Activated T-cell treated with anti-CD3 and anti-CD28 coated beads, Interleukin-2, amount 50 U/mL, for 72 hours (primary cell): ENCODE data around the gene PSORS1C2. TPM values are rescaled to one million over a fixed set of nuclear protein-coding genes. Genes with fewer than 3 reads are reported as not detected.
A peak's percentile ranks its signal among the peaks of the same experiment; 100 is the strongest.

Experiments used
- ATAC-seq, 2 donors: fragments of 150-1000 bp; cut with Tn5 transposase; replicated peaks in 1 of 2; 2 replicates each; pipeline ENCODE4 v1.10.0; 2021; ENCODE audit warnings: moderate library complexity in 2 of 2, mild to moderate bottlenecking in 1 of 2
- DNase-seq, 2 donors: peaks; one replicate each; pipeline ENCODE4 v3.0.0; 2021 to 2022; ENCODE audit warnings: mixed read lengths in 1 of 2
- H3K27ac Mint-ChIP-seq: one replicate; pipeline ENCODE4 v1.8.0; 2022; ENCODE audit warnings: mild to moderate bottlenecking, moderate library complexity, mixed read lengths
- H3K27me3 Mint-ChIP-seq: one replicate; pipeline ENCODE4 v1.8.0; 2022; ENCODE audit warnings: low read depth, mixed read lengths
- H3K36me3 Mint-ChIP-seq, 2 donors: one replicate each; pipeline ENCODE4 v1.8.0; 2022; ENCODE audit warnings: mixed read lengths in 2 of 2, mild to moderate bottlenecking in 1 of 2; ENCODE audit not compliant: insufficient read depth in 2 of 2
- H3K4me1 Mint-ChIP-seq: one replicate; pipeline ENCODE4 v1.8.0; 2022; ENCODE audit warnings: low read depth, mixed read lengths
- H3K4me3 Mint-ChIP-seq, 2 donors: one replicate each; pipeline ENCODE4 v1.8.0; 2022; ENCODE audit warnings: mild to moderate bottlenecking in 2 of 2, mixed read lengths in 2 of 2, moderate library complexity in 2 of 2
- H3K9me3 Mint-ChIP-seq, 2 donors: one replicate each; pipeline ENCODE4 v1.8.0; 2022; ENCODE audit warnings: mixed read lengths in 2 of 2
- total RNA-seq, 2 donors: library from RNA; stranded (reverse); gene quantifications; one replicate each; pipeline ENCODE4 v1.2.3, GENCODE V29; 2022

PSORS1C2 gene
- total RNA-seq, 2 donors from 2014 or later: not detected

DNA sequence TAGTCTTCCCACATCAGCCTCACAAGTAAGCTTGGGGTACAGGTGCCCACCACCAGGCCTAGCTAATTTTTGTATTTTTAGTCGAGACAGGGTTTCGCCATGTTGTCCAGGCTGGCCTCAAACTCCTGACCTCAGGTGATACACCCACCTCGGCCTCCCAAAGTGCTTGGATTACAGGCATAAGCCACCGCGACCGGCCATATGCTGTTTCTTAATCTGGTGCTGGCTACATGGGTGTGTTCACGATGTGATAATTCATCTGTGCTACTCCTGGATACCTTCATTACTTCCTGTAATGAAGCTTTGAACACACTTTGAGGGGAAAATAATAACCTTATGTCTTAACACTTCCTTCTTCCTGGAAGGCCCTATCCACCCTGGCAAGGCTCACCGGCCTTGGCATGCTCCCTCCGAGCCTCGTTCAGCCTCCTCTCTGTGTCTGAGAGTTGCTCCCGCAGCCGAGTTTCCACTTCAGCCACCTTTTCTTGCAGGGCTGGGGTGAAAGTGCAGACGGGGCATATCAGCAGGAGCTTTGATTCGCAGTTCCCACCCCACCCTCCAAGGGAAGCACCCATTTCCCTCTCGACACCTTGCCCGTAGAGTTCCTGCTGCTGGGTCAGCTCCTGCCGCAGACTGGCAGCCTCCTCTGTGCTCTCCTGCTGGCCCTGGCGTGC, 5.6 kb upstream of the PSORS1C2 start:
- H3K9me3 Mint-ChIP-seq: no peaks in the 10 kb centered on the region
- peaks cover 1 to 2% of the 10 kb centered on the region in 2 donors for H3K36me3 Mint-ChIP-seq
- H3K4me3 Mint-ChIP-seq: no peak overlapping the region
- H3K27me3 Mint-ChIP-seq: no peaks in the 10 kb centered on the region
- H3K27ac Mint-ChIP-seq: no peak overlapping the region
- DNase-seq (no peak), ATAC-seq (no peak)
- H3K4me1 Mint-ChIP-seq: no peaks in the 10 kb centered on the region

- ATAC-seq (no peak), DNase-seq (no peak)
- Mint-ChIP-seq H3K27me3 (no peaks in the 10 kb centered on the region), H3K36me3 (peaks cover 1 to 2% of the 10 kb centered on the region in 2 donors), H3K4me1 (no peaks in the 10 kb centered on the region), H3K9me3 (no peaks in the 10 kb centered on the region), H3K27ac (no peak overlapping the region), H3K4me3 (no peak overlapping the region)
Observed at GRCh38 chr6:31143148-31143547, 4.3 kb upstream of the PSORS1C2 start.

DNA sequence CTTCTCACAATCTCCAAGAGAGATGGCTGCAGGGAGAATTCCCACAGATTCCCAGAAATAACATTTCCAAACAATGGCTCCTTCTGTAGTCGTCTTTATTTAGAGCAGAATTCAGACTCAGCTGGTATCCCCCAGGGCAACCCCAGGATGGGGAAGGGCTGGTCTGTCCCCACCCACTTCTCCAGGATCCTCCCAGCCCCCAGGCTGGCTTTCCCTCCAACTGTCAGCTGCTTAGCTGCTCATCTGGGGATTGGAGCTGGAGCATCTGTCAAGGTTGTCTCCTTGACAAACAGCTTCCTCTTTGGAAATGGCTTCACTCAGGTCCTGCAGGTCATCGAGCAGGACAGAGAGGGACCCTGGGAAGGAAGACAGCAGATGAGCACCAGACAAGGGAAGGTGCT, 3.5 kb upstream of the PSORS1C2 start:
- Mint-ChIP-seq H3K9me3 (no peaks in the 10 kb centered on the region), H3K27me3 (no peaks in the 10 kb centered on the region), H3K27ac (no peak overlapping the region), H3K4me3 (no peak overlapping the region), H3K4me1 (peaks cover 6% of the 10 kb centered on the region), H3K36me3 (peaks cover 1 to 2% of the 10 kb centered on the region in 2 donors)
- ATAC-seq (no peak), DNase-seq (no peak)

DNA sequence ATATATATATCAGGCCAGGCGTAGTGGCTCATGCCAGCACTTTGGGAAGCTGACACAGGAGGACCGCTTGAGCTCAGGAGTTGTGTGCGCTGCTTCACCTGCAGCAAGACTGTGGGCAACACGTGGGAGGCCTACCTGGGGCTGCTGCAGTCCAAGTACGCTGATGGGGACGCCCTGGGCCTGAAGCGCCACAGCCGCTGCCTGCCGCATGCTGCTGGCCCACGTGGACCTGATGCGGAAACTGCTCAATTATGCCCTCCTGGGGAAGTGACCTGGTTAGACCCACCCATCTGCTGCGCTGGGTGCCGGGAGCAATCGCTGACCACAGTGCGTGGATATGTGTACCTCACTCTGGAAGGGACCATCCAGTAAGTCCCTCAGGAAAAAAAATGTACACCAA, 1.8 kb upstream of the PSORS1C2 start:
- Mint-ChIP-seq H3K9me3 (no peaks in the 10 kb centered on the region), H3K27me3 (no peaks in the 10 kb centered on the region)

DNA sequence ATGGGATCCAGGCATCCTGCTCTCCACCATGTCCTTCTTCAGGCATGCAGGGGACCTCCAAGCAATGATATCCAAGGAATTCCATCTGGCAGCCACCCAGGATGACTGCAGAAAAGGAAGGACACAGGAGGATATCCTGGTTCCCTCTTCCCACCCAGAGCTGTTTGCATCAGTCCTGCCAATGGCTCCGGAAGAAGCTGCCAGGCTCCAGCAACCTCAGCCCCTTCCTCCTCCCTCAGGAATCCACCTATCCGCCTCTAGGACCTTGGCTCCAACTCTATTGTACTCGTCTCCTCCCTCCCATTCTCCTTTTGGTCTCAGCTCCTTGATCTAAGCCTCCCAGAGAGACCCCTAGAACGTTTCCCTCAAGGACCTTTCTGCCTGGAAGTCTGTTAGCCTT, 733 bp upstream of the PSORS1C2 start:
- DNase-seq: no peak
- no peak overlapping the region for H3K4me3 Mint-ChIP-seq
- H3K9me3 Mint-ChIP-seq: no peaks in the 10 kb centered on the region
- H3K27me3 Mint-ChIP-seq: no peaks in the 10 kb centered on the region
- no peak for ATAC-seq
- peaks cover 7% of the 10 kb centered on the region for H3K4me1 Mint-ChIP-seq
- no peak overlapping the region for H3K27ac Mint-ChIP-seq
- H3K36me3 Mint-ChIP-seq: no peaks in the 10 kb centered on the region

More for the DNA sequence above, 1.8 kb upstream of the PSORS1C2 start:
- H3K36me3 Mint-ChIP-seq: peaks cover 0 to 2% of the 10 kb centered on the region in 2 donors
- H3K27ac Mint-ChIP-seq: no peak overlapping the region
- ATAC-seq (no peak), DNase-seq (no peak)
- no peak overlapping the region for H3K4me3 Mint-ChIP-seq
- H3K4me1 Mint-ChIP-seq: peaks cover 7% of the 10 kb centered on the region

DNA sequence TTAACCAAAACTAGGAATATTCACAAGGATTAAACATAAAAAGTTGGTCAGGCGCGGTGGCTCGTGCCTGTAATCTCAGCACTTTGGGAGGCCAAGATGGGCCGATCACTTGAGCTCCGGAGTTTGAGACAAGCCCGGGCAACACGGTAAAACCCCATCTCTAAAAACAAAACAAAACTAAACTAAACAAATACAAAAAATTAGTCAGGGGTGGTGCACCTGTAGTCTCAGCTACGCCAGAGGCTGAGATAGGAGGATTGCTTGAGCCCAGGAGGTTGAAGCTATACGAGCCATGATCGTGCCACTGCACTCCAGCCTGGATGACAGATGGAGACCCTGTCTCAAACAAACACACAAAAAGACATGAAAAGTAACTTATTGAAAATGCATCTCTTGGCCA, 3.2 kb downstream of the PSORS1C2 start:
- no peaks in the 10 kb centered on the region for H3K36me3 Mint-ChIP-seq
- H3K4me3 Mint-ChIP-seq: no peak overlapping the region
- H3K27me3 Mint-ChIP-seq: no peaks in the 10 kb centered on the region
- no peak overlapping the region for H3K27ac Mint-ChIP-seq
- no peak for DNase-seq
- no peak for ATAC-seq
- H3K4me1 Mint-ChIP-seq: peaks cover 7% of the 10 kb centered on the region
- no peaks in the 10 kb centered on the region for H3K9me3 Mint-ChIP-seq

- H3K36me3 Mint-ChIP-seq: no peaks in the 10 kb centered on the region
- DNase-seq (no peak), ATAC-seq (no peak)
- H3K27me3 Mint-ChIP-seq: peaks cover 6% of the 10 kb centered on the region
- no peaks in the 10 kb centered on the region for H3K9me3 Mint-ChIP-seq
- H3K27ac Mint-ChIP-seq: no peak overlapping the region
- peaks cover 12% of the 10 kb centered on the region for H3K4me1 Mint-ChIP-seq
- no peak overlapping the region for H3K4me3 Mint-ChIP-seq
Observed at GRCh38 chr6:31132806-31133205, 6.1 kb downstream of the PSORS1C2 start.

GRCh38 chr6:31131595-31131994, 7.3 kb downstream of the PSORS1C2 start:
- Mint-ChIP-seq H3K9me3 (no peaks in the 10 kb centered on the region), H3K27ac (no peak overlapping the region)

GRCh38 chr6:31130751-31131150, 8.1 kb downstream of the PSORS1C2 start:
- ATAC-seq (no peak), DNase-seq (no peak)
- peaks cover 6% of the 10 kb centered on the region for H3K27me3 Mint-ChIP-seq
- peaks cover 7% of the 10 kb centered on the region for H3K4me1 Mint-ChIP-seq
- no peaks in the 10 kb centered on the region for H3K36me3 Mint-ChIP-seq
- no peak overlapping the region for H3K4me3 Mint-ChIP-seq
- H3K27ac Mint-ChIP-seq: no peak overlapping the region
- no peaks in the 10 kb centered on the region for H3K9me3 Mint-ChIP-seq

More at GRCh38 chr6:31131595-31131994, 7.3 kb downstream of the PSORS1C2 start:
- DNase-seq (no peak), ATAC-seq (no peak)
- H3K4me3 Mint-ChIP-seq: no peak overlapping the region
- H3K36me3 Mint-ChIP-seq: no peaks in the 10 kb centered on the region
- H3K4me1 Mint-ChIP-seq: peaks cover 7% of the 10 kb centered on the region
- peaks cover 6% of the 10 kb centered on the region for H3K27me3 Mint-ChIP-seq

DNA sequence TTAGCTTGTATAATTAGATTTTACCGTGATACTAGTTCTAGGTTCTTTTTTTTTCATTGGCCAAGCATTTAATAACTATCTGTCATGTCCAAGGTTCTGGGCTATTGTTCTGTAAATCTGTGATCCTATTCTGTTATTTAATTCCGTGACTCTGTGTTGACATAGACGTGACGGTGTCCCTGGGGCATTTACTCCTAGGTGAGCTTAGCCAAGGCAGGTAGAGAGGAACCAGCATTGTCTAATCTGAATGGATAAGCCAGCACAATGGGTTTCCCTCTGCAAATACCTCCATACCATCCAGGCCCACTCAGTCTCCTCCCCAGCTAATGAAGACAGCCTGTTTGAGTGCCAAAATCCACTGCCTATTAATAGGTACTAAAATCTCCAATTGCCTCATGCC, 9.7 kb downstream of the PSORS1C2 start:
- Mint-ChIP-seq H3K27ac (no peak overlapping the region), H3K27me3 (peaks cover 6% of the 10 kb centered on the region), H3K4me1 (peaks cover 7% of the 10 kb centered on the region), H3K36me3 (no peaks in the 10 kb centered on the region), H3K4me3 (no peak overlapping the region), H3K9me3 (no peaks in the 10 kb centered on the region)
- DNase-seq: no peak
- ATAC-seq: no peak

GRCh38 chr6:31128093-31128676, 10.7 kb downstream of the PSORS1C2 start:
- Mint-ChIP-seq H3K4me3 (no peak overlapping the region), H3K27ac (no peak overlapping the region), H3K4me1 (peaks cover 7% of the 10 kb centered on the region), H3K36me3 (no peaks in the 10 kb centered on the region), H3K9me3 (no peaks in the 10 kb centered on the region), H3K27me3 (peaks cover 6% of the 10 kb centered on the region)
- DNase-seq (peak; percentile 77), ATAC-seq (peak; percentile 58 to 70)

DNA sequence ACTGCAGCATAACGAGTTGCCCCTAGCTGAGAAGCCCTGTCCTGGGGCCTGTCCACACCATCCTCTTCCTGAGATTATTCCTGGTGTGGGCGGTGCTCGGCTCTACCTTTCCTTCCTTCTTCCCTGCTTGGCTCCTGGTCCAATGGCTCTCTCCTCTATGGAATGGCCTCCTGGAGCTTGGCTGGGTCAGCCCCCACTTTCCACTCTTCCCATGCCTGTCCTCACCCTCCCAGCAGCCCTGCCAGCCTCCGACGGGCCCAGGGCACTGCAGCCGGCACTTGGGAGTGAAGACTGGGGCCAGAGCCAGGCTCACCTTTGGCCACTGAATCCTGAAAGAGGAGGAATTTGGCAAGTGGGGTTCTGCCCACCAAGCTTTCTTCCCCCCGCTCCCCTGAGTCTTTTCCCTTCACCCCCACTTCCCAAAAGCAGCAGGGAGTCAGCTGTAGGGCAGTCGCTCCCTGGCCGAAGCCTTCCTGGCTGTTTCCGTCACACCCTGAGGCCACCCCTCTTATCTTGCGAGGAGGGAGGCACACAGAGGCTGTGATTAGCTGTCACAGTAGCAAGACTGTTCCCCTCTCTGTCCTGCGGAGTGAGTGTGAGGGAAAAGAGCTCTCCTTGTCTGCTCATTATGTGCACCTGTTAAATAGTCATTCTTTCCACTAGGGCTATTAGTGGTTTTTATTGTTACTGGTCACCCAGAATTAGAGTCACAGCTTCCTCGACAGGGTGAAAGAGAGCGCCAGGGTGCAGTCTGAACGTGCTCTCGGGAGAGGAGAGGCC, 12.3 kb downstream of the PSORS1C2 start:
- no peaks in the 10 kb centered on the region for H3K9me3 Mint-ChIP-seq
- H3K4me3 Mint-ChIP-seq: no peak overlapping the region
- H3K4me1 Mint-ChIP-seq: peaks cover 7% of the 10 kb centered on the region
- H3K27me3 Mint-ChIP-seq: peaks cover 6% of the 10 kb centered on the region
- DNase-seq: no peak
- no peak overlapping the region for H3K27ac Mint-ChIP-seq
- ATAC-seq: no peak
- H3K36me3 Mint-ChIP-seq: no peaks in the 10 kb centered on the region

DNA sequence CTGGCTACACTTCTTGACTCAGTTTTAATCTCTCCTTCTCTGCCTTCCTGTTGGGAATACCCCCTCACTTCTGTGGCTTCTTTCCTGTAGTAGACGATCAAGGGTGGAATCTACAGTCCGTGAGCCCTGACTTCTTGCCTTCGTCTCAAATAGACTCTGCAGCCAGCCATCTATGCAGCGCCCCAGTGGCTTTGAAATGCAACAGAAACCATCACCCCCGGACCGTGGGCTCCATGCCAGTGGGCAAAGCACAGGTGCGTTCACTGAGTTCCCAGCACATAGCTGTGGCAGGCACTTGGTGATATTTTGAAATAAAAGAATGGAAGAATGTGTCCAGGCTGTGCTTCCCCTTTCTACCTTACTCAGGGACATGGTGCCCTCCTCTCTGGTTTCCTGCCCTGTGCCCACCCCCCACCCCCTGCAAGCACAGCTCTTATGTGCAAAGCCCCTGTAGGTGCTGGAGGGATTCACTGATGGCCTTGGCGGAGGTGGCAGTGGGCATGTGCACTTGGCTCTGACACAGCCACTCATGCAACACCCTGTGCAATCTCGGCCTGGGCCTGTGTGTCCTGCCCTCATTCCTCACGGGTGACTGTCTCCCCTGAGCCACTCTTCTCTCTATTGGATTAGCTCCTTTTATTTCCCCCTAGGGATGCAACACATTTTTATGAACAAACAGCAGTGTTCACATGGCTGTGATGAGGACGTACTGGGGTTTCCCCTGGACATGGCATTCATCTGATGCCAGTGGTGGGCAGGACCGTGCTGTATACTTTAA, 13.1 kb downstream of the PSORS1C2 start:
- Mint-ChIP-seq H3K4me1 (peaks cover 7% of the 10 kb centered on the region), H3K36me3 (no peaks in the 10 kb centered on the region), H3K27me3 (peaks cover 6% of the 10 kb centered on the region), H3K27ac (no peak overlapping the region), H3K9me3 (no peaks in the 10 kb centered on the region), H3K4me3 (no peak overlapping the region)
- DNase-seq (no peak), ATAC-seq (no peak)
